ENCODE results near the gene IREB2. TPM values are rescaled to one million over a fixed set of nuclear protein-coding genes. Genes with fewer than 3 reads are reported as not detected.

Gene IREB2
- total and polyA plus RNA-seq, 2 of the 13 experiments (the other 11 are each of a cell fraction or from before 2014, with no cell fraction given), result 24.2 to 30.4 TPM

DNA sequence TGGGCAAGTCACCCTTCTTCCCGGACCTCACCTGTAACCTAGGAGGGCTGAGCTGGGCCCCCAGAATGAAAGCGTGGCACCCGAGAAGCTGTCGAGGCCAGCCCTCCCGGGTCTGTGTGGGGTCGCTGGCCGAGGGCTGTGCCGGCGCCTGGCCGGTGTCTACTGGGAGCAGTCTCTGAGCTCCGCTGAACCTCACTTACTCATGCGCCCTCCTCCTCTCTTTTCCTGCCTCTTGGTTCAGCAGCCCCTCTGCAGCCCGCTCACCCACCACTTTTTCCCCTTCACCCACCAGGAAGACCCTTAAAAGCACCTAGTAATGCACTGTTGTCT lies 69.8 kb downstream of the IREB2 start (continued):
- TF ChIP-seq ZNF563 (CRISPR knock-in tag; IDR thresholded peaks at IDR 0.05), result no peak
- no peak for TF ChIP-seq MEIS2 (CRISPR knock-in tag; IDR thresholded peaks at IDR 0.05)
- TF ChIP-seq ZNF260 (CRISPR knock-in tag; IDR thresholded peaks at IDR 0.05; ENCODE audit: borderline replicate concordance, low read depth), result no peak
- TF ChIP-seq MED13 (CRISPR knock-in tag; IDR thresholded peaks at IDR 0.05), result no peak
- TF ChIP-seq ZNF550 (CRISPR knock-in tag; IDR thresholded peaks at IDR 0.05; ENCODE audit: borderline replicate concordance), result no peak
- TF ChIP-seq HMGXB4 (CRISPR knock-in tag; IDR thresholded peaks at IDR 0.05; ENCODE audit: borderline replicate concordance in 1 of 2, low read depth in 1 of 2), result peak in 1 of 2 experiments; percentile 21; a peak in 1 of 4 replicates
- no peak for TF ChIP-seq XRCC5 (optimal IDR thresholded peaks at IDR 0.05; ENCODE audit: low read length)
- no peak for TF ChIP-seq ZNF761 (CRISPR knock-in tag; conservative IDR thresholded peaks at IDR 0.05)
- TF ChIP-seq NAIF1 (CRISPR knock-in tag; IDR thresholded peaks at IDR 0.05; ENCODE audit: borderline replicate concordance), result no peak
- TF ChIP-seq ZNF720 (CRISPR knock-in tag; IDR thresholded peaks at IDR 0.05), result no peak
- TF ChIP-seq ZNF589 (CRISPR knock-in tag; conservative IDR thresholded peaks at IDR 0.05), result no peak
- no peak for TF ChIP-seq ZEB1 (IDR thresholded peaks at IDR 0.05; ENCODE audit: insufficient replicate concordance, low read depth)
- no peak for TF ChIP-seq NR2F1 (CRISPR knock-in tag; IDR thresholded peaks at IDR 0.05)
- TF ChIP-seq ZBTB1 (CRISPR knock-in tag; IDR thresholded peaks at IDR 0.05; ENCODE audit: borderline replicate concordance), result no peak
- TF ChIP-seq SIN3A (IDR thresholded peaks at IDR 0.05; ENCODE audit: borderline replicate concordance, low read depth, low read length), result no peak
- TF ChIP-seq BRD4 (CRISPR knock-in tag; IDR thresholded peaks at IDR 0.05), result no peak
- no peak for TF ChIP-seq ETV5 (CRISPR knock-in tag; IDR thresholded peaks at IDR 0.05; ENCODE audit: borderline replicate concordance)
- TF ChIP-seq RBAK (CRISPR knock-in tag; IDR thresholded peaks at IDR 0.05), result no peak
- TF ChIP-seq CREB3 (CRISPR knock-in tag; IDR thresholded peaks at IDR 0.05), result no peak
- TF ChIP-seq IRX3 (CRISPR knock-in tag; IDR thresholded peaks at IDR 0.05; ENCODE audit: borderline replicate concordance, low read depth), result no peak
- no peak for TF ChIP-seq SMARCE1 (IDR thresholded peaks at IDR 0.05; ENCODE audit: borderline replicate concordance)
- TF ChIP-seq, protein P1, sequence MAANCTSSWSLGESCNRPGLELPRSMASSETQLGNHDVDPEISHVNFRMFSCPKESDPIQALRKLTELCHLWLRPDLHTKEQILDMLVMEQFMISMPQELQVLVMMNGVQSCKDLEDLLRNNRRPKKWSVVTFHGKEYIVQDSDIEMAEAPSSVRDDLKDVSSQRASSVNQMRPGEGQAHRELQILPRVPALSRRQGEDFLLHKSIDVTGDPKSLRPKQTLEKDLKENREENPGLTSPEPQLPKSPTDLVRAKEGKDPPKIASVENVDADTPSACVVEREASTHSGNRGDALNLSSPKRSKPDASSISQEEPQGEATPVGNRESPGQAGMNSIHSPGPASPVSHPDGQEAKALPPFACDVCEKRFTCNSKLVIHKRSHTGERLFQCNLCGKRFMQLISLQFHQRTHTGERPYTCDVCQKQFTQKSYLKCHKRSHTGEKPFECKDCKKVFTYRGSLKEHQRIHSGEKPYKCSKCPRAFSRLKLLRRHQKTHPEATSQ (CRISPR knock-in tag; IDR thresholded peaks at IDR 0.05; ENCODE audit: borderline replicate concordance), result no peak
- no peak for TF ChIP-seq JUN (CRISPR knock-in tag; IDR thresholded peaks at IDR 0.05)
- peak; percentile 14 for TF ChIP-seq YEATS4 (CRISPR knock-in tag; IDR thresholded peaks at IDR 0.05; ENCODE audit: borderline replicate concordance)
- TF ChIP-seq, protein P2, sequence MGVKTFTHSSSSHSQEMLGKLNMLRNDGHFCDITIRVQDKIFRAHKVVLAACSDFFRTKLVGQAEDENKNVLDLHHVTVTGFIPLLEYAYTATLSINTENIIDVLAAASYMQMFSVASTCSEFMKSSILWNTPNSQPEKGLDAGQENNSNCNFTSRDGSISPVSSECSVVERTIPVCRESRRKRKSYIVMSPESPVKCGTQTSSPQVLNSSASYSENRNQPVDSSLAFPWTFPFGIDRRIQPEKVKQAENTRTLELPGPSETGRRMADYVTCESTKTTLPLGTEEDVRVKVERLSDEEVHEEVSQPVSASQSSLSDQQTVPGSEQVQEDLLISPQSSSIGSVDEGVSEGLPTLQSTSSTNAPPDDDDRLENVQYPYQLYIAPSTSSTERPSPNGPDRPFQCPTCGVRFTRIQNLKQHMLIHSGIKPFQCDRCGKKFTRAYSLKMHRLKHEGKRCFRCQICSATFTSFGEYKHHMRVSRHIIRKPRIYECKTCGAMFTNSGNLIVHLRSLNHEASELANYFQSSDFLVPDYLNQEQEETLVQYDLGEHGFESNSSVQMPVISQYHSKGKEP (CRISPR knock-in tag; IDR thresholded peaks at IDR 0.05), result no peak
- TF ChIP-seq ZNF572 (CRISPR knock-in tag; IDR thresholded peaks at IDR 0.05), result no peak
- TF ChIP-seq ZNF468 (CRISPR knock-in tag; IDR thresholded peaks at IDR 0.05), result no peak

Data from HepG2 (cell line).